T follicular helper cell (primary cell): ENCODE measurements around the gene TIAM1.

Experiments used
- DNase-seq: peaks from one replicate; pipeline ENCODE4 v3.0.0-alpha.2; 2020; ENCODE audit warnings: low read depth

Gene TIAM1

DNA sequence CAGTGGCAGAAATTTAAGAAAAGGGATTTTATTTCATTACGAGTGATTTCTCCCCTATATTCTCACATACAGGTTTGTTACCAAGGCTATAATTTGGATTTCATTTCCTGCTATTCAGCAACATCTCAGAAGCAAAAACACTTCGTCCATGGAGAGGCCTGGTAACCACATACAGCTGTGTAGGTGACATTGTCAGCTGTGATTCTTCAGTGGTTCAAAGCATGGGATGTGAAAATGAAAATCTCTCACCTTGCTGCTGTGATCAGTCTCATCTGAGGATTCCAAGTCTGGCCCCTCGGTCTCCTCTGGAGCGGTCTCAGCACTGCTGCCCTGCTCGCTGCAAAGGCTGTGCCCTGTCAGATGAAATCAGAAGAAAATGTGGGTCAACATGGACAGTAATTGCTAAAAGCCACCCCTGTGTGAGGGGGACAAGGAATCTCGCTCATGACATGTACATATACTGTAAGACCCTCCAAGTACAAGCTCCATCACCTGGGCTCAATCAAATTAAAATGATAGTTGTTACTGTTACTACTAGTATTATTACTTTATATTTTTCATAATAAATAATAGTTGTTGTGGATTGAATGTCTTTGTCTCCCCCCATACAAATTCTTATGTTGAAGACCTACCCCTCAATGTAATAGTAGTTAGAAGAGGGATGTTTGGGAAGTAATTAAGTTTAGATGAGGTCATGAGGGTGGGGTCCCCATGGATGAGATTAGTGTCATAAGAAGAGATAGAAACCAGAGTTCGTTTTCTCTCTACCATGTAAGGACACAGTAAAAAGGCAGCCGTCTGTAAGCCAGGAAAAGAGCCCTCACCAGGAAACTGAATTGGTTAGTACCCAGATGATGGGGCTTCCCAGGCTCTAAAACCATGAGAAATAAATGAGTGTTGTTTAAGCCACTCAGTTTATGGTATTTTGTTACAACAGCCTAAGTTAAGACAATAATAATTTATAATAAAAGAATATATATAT, 179.1 kb downstream of the TIAM1 start:
- no peak for DNase-seq

DNA sequence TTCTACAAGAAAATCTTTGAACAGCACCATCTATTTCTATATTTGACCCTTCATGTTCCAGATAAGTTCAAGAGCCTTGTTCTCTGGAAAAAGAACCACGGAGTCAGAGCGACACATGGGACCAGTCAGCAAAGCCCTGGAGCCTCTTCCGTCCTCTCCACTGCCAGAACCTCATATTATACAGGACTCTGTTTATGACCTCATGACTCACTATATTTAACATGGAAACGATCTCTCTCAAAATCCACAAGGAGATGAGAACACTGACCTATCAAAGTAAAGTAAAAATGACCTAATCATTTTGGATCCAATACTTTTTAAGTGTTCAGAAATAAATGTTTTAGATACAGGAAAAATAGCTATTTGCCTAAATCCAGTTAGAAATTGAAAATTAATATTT, 181.2 kb downstream of the TIAM1 start:
- DNase-seq: no peak

- DNase-seq: no peak
These were observed 181.9 kb downstream of the TIAM1 start for GRCh38 chr21:31162079-31162699.

DNA sequence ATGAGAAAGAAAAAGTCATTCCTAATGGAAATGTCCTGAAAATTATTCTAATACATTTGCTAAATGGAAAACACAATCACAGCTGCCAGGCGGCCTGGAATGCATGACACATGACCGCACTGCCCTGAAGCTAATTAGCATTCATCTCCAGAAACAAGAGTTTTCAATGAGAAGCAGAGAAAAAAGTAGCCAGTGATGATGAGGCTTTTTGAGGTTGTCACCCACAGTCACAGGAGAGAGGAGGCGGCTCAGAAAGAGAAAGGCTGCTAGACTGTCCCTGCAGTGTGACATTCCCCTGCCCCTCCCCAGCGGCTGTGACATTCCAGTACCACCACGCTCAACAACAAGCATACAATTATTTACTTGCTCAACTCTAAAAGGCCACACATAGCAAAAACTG, 182.9 kb downstream of the TIAM1 start:
- DNase-seq: no peak

GRCh38 chr21:31159808-31160207, 184.3 kb downstream of the TIAM1 start:
- no peak for DNase-seq

DNA sequence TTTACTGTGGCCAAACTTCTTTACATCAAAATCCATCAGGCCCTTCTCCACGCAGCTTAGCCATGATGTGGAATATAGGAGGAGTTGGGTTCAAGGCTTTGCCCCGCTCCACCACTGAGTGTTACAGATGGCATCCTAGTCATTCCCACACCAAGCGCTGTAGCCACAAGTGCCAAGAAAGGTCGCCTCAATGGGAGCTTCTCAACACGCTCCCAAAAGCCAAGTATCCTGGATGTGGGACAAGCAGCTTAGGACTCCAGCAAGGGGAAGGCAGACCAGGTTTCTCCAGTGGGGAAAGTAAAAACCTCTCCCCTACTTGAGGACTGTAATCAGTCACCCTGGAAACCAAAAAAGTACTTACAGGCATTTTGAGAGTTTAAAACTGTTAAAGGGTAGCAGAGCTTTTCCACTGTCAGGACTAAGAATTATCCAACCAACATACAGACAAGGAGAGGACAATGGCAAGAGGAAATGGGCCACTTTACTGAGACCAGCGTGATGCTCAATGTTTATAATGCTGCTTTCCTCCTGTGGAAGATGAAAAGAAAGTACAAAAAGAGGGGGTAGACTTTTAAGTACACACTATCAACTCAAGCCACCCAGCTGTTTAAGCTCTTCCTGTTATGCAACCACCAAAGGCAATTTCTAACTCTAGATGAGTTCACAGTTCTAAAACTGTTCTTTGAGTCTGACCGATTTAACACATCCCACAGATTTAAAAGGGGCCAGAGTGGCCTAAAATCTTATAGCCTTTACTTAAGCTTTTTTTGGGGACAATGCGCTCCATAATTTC, 185.1 kb downstream of the TIAM1 start:
- no peak for DNase-seq

DNA sequence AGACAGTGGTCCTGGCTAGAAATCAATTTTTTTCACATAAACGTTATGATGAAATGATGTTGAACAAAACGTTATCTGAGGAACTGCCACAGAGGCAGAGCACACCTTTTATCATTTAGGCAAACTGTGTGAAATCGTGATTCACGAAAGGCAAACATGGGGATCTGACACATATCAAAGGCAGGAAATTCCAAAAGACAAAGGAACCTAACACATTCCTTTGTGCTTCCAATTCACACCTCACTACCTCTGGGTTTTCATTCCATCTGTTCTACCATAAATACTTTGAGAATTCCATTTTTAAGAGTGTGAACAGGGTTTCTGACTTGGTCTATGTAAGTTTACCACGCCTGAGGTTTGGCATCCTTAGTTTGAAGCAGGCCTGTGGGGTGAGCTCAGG, 186.3 kb downstream of the TIAM1 start:
- DNase-seq: no peak

DNA sequence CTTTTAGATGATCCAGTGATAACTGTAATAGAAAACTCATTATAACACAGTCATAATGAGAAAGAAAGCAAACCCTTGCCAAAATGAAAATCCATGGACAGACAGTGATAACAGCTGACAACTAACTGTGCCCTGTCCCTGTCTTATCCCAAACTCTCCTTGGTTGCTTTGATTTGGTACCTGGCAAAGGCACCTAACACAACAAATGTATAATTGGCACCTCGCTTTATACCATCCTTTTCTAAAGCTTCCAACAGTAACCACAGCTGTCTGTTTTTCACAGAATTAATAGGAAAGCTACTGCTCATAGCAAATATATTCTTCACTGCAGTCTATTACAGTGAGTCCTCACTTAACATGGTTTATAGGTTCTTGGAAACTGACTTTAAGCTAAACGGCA, 187.4 kb downstream of the TIAM1 start:
- no peak for DNase-seq

DNA sequence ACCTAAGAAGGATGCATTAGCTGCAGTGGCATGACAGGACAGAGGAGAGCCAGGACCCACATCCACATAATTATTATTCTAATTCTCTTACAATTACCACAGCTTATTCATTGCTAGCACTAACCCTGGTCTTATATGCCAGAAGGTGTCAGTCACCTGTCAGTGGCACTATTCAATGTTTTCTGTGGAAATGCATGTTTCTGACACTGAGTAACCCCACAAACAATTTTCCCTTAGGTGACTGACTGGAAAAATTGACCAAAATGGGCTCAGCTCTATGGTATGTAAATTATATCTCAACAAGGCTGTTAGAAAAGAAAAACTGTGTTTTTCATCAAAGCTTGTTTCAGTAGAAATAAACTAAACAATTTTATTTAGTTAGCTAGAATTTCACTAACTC, 187.9 kb downstream of the TIAM1 start:
- DNase-seq: no peak

DNA sequence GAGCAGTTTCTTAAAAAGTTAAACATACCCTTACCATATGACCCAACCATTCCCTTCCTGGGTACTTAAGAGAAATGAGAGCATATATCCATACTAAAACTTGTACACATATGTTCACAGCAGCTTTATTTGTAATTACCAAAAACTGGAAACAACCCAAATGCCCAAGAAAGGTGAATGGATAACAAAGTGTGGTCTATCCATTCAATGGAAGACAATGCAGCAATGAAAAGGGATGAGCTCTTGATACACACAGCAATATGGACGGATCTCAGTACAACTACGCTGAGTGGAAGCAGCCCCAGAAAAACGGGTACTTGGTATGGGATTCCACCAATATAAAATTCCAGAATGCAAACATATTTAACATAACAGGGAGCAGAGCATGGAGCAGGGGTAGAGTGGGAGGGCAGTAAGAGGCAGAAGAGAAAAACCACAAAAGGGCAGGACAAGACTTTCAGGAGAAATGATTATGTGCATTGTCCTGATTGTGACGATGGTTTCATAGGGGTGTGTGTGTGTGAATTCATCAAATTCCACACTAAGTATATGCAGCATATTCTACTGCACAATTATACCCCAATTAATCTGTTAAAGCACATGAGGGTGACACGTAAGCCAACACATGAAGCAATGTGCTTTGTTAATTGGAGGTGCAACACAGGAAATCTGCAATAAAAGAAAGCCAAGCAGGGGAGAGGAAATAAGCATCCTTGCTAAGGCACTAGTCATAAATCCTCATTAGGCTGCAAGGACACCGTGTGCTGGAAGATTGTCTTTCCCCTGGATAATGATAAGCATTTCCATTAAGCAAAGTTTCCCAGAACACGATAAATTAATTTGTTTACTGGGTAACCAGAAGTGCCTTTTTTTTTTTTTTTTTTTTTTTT, 192.7 kb downstream of the TIAM1 start:
- no peak for DNase-seq

- DNase-seq: no peak
These were observed 198.8 kb downstream of the TIAM1 start for GRCh38 chr21:31145274-31145673.

DNA sequence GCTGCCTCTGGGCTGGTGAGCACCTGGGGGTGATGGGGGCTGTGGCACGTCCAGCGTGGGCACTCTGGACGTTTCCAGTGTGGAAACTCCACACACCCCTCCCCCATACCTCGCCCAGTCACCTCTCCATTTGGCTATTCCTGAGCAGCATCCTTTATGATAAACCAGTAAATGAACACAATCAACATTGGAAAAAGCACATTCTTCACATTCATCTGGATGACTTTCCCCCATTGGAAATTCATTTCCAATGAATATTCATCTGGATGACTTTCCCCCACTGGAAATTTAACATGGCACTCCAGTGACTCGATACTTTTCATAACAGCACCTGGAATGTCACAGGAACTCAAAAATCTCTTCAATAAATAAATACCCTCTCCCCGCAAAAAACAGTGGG, 201.0 kb downstream of the TIAM1 start:
- no peak for DNase-seq

DNA sequence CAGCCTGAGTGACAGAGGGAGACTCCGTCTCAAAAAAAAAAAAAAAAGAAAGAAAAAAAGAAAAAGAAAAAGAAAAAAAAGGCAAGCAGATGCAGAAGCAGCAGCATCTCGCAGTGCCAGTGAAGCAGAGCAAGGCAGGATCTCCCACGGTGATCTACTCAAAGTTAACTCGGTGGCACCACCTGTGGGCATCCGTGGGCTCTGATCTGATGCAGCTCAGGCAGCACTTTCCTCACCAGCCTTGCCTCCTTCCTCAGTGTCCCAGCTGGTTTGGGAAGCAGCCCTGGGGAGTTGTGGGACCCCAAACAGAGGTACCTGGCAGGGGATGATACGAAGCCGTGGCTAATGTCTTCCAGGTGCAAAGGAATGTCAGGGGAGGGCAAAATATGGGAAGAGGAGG, 201.5 kb downstream of the TIAM1 start:
- DNase-seq: no peak

DNA sequence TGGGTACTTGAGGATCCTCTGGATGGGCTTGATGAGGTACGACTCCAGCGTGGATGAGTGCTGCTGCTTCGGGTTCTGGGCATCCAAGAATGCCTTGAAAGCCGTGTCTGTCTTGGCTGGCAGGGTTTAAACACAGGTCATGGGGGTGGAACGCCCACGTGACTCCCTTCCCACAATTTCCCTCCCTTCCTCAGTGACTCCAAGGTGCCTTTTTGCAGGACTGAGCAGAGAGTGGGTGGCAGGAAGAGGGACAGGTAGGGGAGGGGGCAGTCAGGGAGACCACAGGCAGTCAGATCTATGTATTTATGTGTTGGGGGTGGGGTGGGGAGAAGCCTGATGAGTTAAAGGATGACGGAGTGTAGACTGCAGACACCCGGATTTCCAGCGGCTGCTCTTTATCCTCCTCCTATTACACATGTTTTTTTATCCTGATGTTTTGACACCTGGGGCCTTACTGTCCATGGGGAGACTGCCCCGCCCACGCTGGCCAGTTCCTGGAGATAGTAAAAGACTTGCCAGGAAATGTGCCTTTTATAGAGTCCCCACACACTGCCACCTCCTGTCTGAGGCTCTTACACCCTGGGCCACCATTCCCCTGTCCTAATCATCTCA, 202.6 kb downstream of the TIAM1 start:
- DNase-seq: no peak

GRCh38 chr21:31140676-31141075, 203.4 kb downstream of the TIAM1 start:
- no peak for DNase-seq

- DNase-seq: no peak
These were observed 204.0 kb downstream of the TIAM1 start for GRCh38 chr21:31140025-31140424.

DNA sequence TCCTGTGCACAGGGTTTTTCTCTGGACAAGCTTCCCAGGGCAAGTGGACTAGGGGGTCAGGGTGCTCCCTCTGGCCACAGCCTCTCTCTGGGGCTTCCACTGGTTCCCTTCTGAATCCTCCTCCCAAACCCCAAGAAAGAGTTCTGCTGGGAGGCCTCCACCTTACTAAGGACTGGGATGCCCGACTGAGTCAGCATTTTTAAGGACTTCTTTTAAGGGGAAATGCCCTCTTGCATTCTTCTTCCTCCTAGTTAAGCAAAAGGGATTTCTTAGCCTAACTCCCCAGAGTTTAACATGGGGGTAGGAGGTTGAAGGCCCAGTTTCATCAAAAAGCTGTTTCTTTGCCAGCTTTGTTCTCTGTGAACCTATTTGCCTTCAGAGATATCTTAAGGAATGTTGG, 206.1 kb downstream of the TIAM1 start:
- no peak for DNase-seq

- DNase-seq: no peak
These were observed 207.2 kb downstream of the TIAM1 start for GRCh38 chr21:31136891-31137290.

- DNase-seq: no peak
These were observed 208.4 kb downstream of the TIAM1 start for GRCh38 chr21:31135531-31136184.

- DNase-seq: no peak
These were observed 210.7 kb downstream of the TIAM1 start for GRCh38 chr21:31133243-31133830.
